ENCODE measurements around the gene SPNS3. TPM values are rescaled to one million over a fixed set of nuclear protein-coding genes. Genes with fewer than 3 reads are reported as not detected.

Gene SPNS3
- total and polyA plus RNA-seq, 3 donors from 2014 or later, result 0.39 to 1.4 (median 0.75) TPM

- no peak for DNase-seq
- WGBS, 2 donors, result 60 to 81% methylated on average over 1 to 7 of the region's 7 CpGs
- TF ChIP-seq CTCF (IDR thresholded peaks at IDR 0.05) (no peak), POLR2A (IDR thresholded peaks at IDR 0.05) (no peak)
- intact Hi-C loops (cut with DNase I; ENCODE audit: low total_unique reads), result no loop called here
- H3K36me3 ChIP-seq (ENCODE audit: low read depth, missing control alignments), result no peaks in the 10 kb centered on the region
- H3K4me1 ChIP-seq, result peaks cover 13% of the 10 kb centered on the region
- no peaks in the 10 kb centered on the region for H3K9me3 ChIP-seq
- no peaks in the 10 kb centered on the region for H3K27me3 ChIP-seq
- H3K4me3 ChIP-seq, result no peak overlapping the region
- no peak overlapping the region for H3K27ac ChIP-seq
Observed at GRCh38 chr17:4514206-4514605, 80.5 kb downstream of the SPNS3 start.

GRCh38 chr17:4514779-4515178, 81.0 kb downstream of the SPNS3 start:
- Histone ChIP-seq H3K4me3 (no peak overlapping the region), H3K27me3 (no peaks in the 10 kb centered on the region), H3K27ac (no peak overlapping the region), H3K4me1 (peaks cover 8% of the 10 kb centered on the region), H3K9me3 (no peaks in the 10 kb centered on the region), H3K36me3 (ENCODE audit: low read depth, missing control alignments) (no peaks in the 10 kb centered on the region)
- DNase-seq, result no peak
- intact Hi-C loops (cut with DNase I; ENCODE audit: low total_unique reads), result no loop called here
- WGBS, 2 donors, result 89 to 95% methylated on average over 7 to 11 of the region's 11 CpGs
- no peak for TF ChIP-seq CTCF (IDR thresholded peaks at IDR 0.05)
- no peak for TF ChIP-seq POLR2A (IDR thresholded peaks at IDR 0.05)

GRCh38 chr17:4515501-4515900, 81.8 kb downstream of the SPNS3 start:
- WGBS, 2 donors, result 97% methylated on average over 5 of the region's 5 CpGs; no CpG with 5 or more reads in 1 of the 2 donors
- H3K27me3 ChIP-seq, result no peaks in the 10 kb centered on the region
- no peak for DNase-seq
- H3K36me3 ChIP-seq (ENCODE audit: low read depth, missing control alignments), result no peaks in the 10 kb centered on the region
- intact Hi-C loops (cut with DNase I; ENCODE audit: low total_unique reads), result no loop called here
- no peak overlapping the region for H3K27ac ChIP-seq
- peaks cover 4% of the 10 kb centered on the region for H3K4me1 ChIP-seq
- no peak overlapping the region for H3K4me3 ChIP-seq
- no peak for TF ChIP-seq POLR2A (IDR thresholded peaks at IDR 0.05)
- no peak for TF ChIP-seq CTCF (IDR thresholded peaks at IDR 0.05)
- H3K9me3 ChIP-seq, result no peaks in the 10 kb centered on the region

- Histone ChIP-seq H3K27ac (no peak overlapping the region), H3K9me3 (no peaks in the 10 kb centered on the region), H3K4me3 (no peak overlapping the region), H3K4me1 (peaks cover 11% of the 10 kb centered on the region), H3K27me3 (no peaks in the 10 kb centered on the region), H3K36me3 (ENCODE audit: low read depth, missing control alignments) (no peaks in the 10 kb centered on the region)
- WGBS, 2 donors, result 73 to 79% methylated on average over 11 of the region's 11 CpGs
- no peak for DNase-seq
- intact Hi-C loops (cut with DNase I; ENCODE audit: low total_unique reads), result no loop called here
- TF ChIP-seq CTCF (IDR thresholded peaks at IDR 0.05) (no peak), POLR2A (IDR thresholded peaks at IDR 0.05) (no peak)
Observed at GRCh38 chr17:4516735-4517134, 83.0 kb downstream of the SPNS3 start.

- Histone ChIP-seq H3K4me3 (no peak overlapping the region), H3K27me3 (no peaks in the 10 kb centered on the region), H3K27ac (peak overlapping the region in 1 of 2 donors; percentile 58), H3K9me3 (no peaks in the 10 kb centered on the region), H3K4me1 (peaks cover 9% of the 10 kb centered on the region), H3K36me3 (ENCODE audit: low read depth, missing control alignments) (no peaks in the 10 kb centered on the region)
- no peak for TF ChIP-seq CTCF (IDR thresholded peaks at IDR 0.05)
- TF ChIP-seq POLR2A (IDR thresholded peaks at IDR 0.05), result no peak
- intact Hi-C loops (cut with DNase I; ENCODE audit: low total_unique reads), result no loop called here
- WGBS, 2 donors, result 87 to 88% methylated on average over 8 to 10 of the region's 10 CpGs
- DNase-seq, result no peak
Observed at GRCh38 chr17:4518901-4519300, 85.2 kb downstream of the SPNS3 start.
